NCI-H510A treated with DMSO at 0.1 percent for 48 hours (cell line): Measurements from ENCODE around the gene EMP1.

Experiments used
- DNase-seq: peaks from one replicate; lab custom pipeline; 2025; lab: John Stamatoyannopoulos, UW

Gene EMP1

DNA sequence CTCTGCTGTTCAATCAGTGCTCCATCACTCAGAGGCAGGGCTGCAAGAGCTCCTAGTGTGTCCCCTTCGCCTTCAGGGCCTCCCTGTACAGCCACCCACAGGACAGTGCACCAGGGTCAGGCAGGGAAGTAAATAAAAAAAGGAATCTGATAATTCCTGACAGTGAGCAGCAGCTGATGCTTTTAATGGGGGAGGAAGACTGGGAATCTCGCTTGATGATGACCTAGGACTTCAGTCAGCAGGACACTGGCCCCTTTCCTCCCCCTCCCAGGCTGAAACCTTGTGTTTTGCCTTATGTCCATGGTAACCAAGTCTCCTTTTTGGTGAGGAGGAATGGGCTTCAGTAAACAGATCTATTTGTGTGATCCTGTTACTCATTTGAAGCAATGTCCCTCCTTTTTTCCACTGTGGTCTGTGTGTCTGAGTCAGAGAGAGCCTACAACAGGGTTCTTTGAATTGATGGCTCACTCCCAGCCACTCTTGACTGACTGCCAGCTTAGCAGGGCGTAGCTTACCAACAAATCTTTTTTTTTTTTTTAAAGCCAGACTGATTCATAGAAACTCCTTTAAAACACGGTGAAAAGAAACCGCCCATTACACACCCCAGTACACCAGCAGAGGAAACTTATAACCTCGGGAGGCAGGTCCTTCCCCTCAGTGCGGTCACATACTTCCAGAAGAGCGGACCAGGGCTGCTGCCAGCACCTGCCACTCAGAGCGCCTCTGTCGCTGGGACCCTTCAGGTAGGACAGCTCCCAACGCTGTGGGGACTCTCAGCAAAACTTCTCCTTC, at the start of gene EMP1:
TSS of gene EMP1 (plus strand) at position 597 of the 792 bp plus-strand sequence. CDS start 14,785 bp downstream, outside the sequence.
- no peak for DNase-seq

GRCh38 chr12:13147688-13148484, 48.6 kb upstream of the EMP1 start:
- no peak for DNase-seq

GRCh38 chr12:13148485-13148847, 48.1 kb upstream of the EMP1 start:
- no peak for DNase-seq

GRCh38 chr12:13149411-13149810, 47.1 kb upstream of the EMP1 start:
- DNase-seq, result no peak

GRCh38 chr12:13152281-13152680, 44.2 kb upstream of the EMP1 start:
- DNase-seq, result no peak

DNA sequence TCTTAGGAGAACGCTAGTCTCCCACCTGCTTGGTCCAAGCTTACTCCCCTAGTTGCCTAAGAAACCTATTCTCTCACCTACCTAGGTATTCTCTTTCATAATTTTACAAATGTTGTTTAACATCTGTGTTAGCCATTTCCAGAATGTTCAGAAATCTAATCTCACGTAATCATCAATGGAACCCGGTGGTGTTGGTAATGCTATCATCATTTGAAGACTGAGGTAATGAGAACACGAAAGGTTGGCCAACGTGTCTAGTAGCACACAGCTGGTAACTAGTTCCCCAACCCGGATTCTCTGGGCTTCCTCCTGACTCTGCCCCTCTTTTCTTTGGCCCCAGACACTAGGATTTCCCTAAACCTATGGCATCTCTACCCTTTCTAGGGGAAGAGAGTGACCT, 43.8 kb upstream of the EMP1 start:
- DNase-seq, result no peak

DNA sequence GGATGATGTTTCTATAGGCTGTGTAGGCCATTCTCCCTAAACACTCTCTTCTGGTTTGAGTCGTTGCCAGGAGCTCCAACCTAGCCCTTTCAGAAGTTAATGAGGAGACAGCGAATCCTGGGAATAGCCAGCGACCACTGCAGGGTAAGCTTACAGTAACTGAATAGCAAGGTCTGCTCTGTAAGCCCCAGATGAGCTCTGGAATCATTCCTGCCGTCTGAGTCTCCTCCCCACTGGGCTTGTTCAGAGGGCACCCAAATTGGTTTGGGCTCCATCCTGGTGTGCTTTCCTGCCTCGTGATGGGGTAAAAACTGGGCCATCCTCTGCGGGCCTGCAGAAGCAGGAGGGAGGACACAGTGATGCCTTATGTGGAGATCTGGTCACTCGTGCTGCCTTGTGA, 43.3 kb upstream of the EMP1 start:
- no peak for DNase-seq

GRCh38 chr12:13154027-13154538, 42.4 kb upstream of the EMP1 start:
- no peak for DNase-seq

GRCh38 chr12:13154831-13155230, 41.7 kb upstream of the EMP1 start:
- DNase-seq, result no peak

DNA sequence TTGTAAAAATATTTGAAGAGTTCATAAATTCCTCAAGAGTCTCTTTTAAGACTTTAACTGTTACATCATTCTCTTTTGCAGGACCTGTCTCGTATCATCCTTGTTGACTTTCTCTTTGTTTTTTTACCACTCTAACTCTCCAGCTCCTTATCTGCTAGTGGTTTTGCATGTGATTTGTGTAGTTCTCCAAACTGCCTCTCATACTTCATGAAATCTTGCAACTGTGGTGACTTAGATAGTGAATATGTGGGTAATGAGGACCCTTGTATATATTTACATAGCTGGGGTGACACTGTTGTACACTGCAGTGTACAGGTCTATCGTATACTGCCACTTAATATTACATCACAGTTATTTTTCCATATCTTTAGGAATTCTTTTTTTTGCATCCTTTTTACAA, 40.2 kb upstream of the EMP1 start:
- DNase-seq, result no peak

DNA sequence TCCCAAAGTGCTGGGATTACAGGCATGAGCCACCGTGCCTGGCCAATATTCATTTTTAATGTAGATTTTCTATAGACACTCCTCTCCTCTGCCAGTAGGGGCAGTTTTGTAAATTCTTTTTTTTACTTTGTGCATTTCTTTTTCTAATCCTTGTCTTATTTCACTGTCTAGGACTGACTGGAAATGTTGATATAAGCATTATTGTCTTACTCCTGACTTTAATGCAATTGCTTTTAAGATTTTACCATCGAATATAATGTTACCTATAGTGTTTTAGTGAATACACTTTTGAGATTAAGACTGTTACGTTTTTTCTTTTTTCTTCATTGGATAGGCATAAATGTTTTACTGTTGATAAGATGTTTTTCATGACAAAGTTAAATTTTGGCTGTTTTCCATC, 35.4 kb upstream of the EMP1 start:
- DNase-seq, result no peak

DNA sequence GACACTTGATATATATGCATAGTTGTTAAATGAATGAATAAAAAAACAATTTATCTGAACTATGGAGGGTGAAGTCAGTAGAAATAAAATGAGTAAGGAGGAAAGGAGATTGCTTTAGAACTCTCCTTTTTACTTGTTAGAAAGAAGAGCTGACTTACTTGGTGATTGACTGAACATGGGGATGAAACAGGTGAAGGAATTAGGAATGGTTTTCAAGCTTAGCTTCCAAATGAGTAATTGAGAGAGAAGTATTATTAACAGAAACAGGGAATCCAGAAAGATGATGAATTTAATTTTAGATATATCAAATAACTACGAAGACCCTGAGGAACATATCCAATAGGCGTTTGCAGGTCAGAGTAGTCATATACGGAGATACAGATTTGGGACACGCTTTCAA, 33.6 kb upstream of the EMP1 start:
- DNase-seq, result no peak

- DNase-seq, result no peak
Measured at GRCh38 chr12:13163868-13164635, 32.5 kb upstream of the EMP1 start.

DNA sequence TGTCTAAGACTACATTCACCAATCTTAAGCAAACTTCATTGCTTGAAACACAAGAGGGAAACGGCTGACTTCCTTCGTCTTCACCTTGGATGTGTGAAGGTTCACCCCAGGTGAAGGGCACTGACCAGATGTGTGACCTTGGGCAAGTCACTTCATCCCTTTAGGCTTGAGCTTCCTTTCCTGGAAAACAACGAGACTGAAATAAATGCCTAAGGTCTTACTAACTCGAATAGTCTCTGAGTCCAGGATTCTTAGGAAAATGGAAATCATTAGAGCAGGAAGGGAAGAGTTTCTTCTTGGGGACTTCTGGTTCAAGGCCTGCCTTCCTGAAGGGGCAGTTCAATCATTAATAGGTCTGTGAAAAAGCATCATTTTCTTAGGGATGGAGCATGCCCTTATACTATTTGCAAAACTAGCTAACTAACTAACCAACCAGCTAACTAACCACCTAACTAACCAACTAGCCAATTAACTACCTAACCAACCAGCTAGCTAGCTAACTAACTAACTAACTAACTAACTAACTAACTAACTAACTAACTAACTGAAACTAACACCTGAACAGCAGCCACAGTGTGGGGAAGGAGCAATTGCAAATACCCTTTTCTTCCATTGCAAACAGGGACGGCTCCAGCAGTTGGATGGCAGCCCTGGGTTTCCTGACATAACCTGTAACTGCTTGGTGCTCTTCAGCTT, 31.5 kb upstream of the EMP1 start:
- no peak for DNase-seq

DNA sequence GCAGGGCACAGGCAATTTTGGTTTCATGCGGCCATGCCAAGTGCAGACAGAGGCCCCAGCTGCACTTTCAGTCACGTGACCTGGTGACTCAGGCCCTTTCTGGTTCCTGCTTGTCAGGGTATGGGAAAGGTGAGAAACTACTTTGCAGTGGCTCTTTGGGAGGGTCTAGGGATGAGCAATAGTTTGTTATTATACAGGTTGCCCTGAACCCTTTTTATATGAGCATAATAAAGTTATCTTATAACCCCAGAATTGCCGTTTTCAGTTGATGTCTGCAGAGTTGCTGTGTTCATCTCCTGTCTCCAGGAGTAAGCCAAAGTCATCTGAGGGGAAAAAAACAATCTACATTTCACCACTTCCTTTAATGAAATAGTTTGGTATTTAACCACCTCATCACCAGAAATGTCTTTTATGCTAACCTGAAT, 30.9 kb upstream of the EMP1 start:
- no peak for DNase-seq

DNA sequence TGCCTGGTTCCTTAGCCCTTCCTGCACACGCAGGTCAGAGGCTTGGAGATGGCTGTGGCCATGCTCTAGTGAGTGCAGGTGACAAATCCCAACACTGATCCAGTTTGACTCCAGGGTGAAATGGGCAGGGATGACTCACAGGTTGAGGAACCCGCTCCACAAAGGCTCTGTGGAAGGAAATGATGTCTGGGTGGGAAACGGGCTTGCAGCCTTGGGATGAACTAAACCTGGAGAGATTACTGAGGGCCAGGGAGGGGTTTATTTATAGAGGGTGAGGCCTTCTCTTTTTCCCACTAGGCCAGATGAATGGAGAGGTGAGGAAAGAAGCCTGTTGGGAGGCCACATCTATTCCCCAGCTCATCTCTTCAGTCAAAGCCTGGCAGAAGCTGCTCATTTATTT, 29.3 kb upstream of the EMP1 start:
- no peak for DNase-seq

GRCh38 chr12:13167906-13168305, 28.6 kb upstream of the EMP1 start:
- no peak for DNase-seq

DNA sequence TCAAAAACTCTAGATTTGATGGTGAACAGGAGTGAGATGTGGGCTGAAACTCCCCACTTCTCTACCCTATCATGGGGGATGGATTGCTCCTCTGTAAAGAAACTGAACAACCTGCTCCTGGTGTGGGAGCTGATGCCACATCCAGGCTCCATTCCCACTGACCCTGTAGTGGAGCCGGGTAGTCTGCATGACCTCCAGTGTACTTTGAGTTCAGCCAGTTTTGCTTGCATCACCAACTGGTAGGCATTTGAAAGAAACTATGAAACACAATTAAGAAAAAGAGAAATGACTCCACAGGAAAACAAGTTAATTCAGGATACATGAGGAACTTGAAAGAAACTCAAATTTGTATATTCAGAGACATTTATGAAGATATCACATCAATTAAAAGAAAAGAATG, 27.3 kb upstream of the EMP1 start:
- DNase-seq, result no peak

DNA sequence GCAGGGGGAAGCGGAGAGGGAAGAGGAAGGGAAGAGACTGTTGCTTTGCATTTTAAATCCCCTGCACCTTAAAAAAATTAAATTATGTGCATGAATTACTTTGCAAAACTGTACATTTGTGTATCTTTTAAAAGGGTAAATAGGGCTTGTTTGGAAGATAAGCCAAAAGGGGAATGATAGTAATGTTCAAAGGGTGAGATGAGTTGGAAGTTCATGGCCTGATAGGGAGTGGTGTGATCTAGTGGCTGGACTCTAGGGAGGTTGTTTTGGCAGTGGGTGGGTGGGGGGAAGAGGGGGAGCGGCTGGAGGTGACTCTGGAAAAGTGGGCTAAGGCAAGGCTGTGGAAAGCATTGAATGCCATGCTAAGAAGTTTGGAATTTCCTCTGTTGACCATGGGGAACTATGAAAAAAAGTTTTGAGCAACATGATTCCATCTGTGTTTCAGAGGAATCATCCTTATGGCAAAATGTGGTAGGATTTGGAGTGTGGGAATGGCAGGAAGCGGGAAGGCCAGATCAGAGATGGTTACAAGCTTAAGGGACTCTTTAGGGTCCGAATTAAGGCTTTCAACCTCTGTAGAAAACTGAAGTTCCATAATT, 25.5 kb upstream of the EMP1 start:
- DNase-seq, result no peak

- DNase-seq, result no peak
Measured at GRCh38 chr12:13171921-13172859, 24.3 kb upstream of the EMP1 start.
